ENCODE measurements around the gene AGTRAP.

- no peak for TF ChIP-seq CTCF (IDR thresholded peaks at IDR 0.05)
- TF ChIP-seq POLR2A (IDR thresholded peaks at IDR 0.05), result no peak
These were observed 6.1 kb downstream of the AGTRAP start for GRCh38 chr1:11741919-11742558.

Data from adrenal gland (tissue), 5 donors.